NCI-H1048 (cell line): ENCODE measurements around the gene FOLR2.
"Not testable (repeated sequence)": the region's sequence is repeated elsewhere in the genome, so short reads cannot be mapped to it uniquely, and the experiment has no call there.

Experiments used
- DNase-seq: peaks from one replicate; lab custom pipeline; 2025; lab: John Stamatoyannopoulos, UW

Gene FOLR2

GRCh38 chr11:72216638-72217037, at the start of gene FOLR2:
FOLR2 (plus strand) TSS chr11:72216794; CDS start chr11:72218585, 1,791 bp downstream.
- DNase-seq = no peak

- DNase-seq = not testable (repeated sequence)
Observed at GRCh38 chr11:72169046-72169555, 47.5 kb upstream of the FOLR2 start.

GRCh38 chr11:72169754-72170153, 46.8 kb upstream of the FOLR2 start:
- DNase-seq = not testable (repeated sequence)

- not testable (repeated sequence) for DNase-seq
Observed at GRCh38 chr11:72172043-72172442, 44.6 kb upstream of the FOLR2 start.

GRCh38 chr11:72173291-72173690, 43.3 kb upstream of the FOLR2 start:
- no peak for DNase-seq

GRCh38 chr11:72174302-72175070, 42.1 kb upstream of the FOLR2 start:
- DNase-seq = no peak

GRCh38 chr11:72177656-72178055, 38.9 kb upstream of the FOLR2 start:
- DNase-seq = no peak

- DNase-seq = no peak
Observed at GRCh38 chr11:72179049-72179803, 37.4 kb upstream of the FOLR2 start.

- DNase-seq = no peak
Observed at GRCh38 chr11:72179804-72180396, 36.7 kb upstream of the FOLR2 start.

GRCh38 chr11:72180892-72181552, 35.6 kb upstream of the FOLR2 start:
- DNase-seq = not testable (repeated sequence)

- not testable (repeated sequence) for DNase-seq
Observed at GRCh38 chr11:72181553-72181958, 35.0 kb upstream of the FOLR2 start.

GRCh38 chr11:72188267-72188666, 28.3 kb upstream of the FOLR2 start:
- DNase-seq = no peak

GRCh38 chr11:72189455-72190250, 26.9 kb upstream of the FOLR2 start:
- DNase-seq = no peak

- no peak for DNase-seq
Observed at GRCh38 chr11:72190631-72191071, 25.9 kb upstream of the FOLR2 start.

GRCh38 chr11:72191961-72192381, 24.6 kb upstream of the FOLR2 start, which contains the start of gene FOLR1:
FOLR1 (plus strand) TSS chr11:72192140; CDS start chr11:72192174, 34 bp downstream.
- no peak for DNase-seq

GRCh38 chr11:72195518-72196270, 20.9 kb upstream of the FOLR2 start:
- DNase-seq = no peak

- not testable (repeated sequence) for DNase-seq
Observed at GRCh38 chr11:72201445-72201844, 15.1 kb upstream of the FOLR2 start.

GRCh38 chr11:72202571-72202970, 14.0 kb upstream of the FOLR2 start:
- no peak for DNase-seq

- DNase-seq = no peak
Observed at GRCh38 chr11:72203163-72203562, 13.4 kb upstream of the FOLR2 start.

GRCh38 chr11:72204886-72205285, 11.7 kb upstream of the FOLR2 start:
- no peak for DNase-seq
